ENCODE results near the gene LSS. TPM values are rescaled to one million over a fixed set of nuclear protein-coding genes. Genes with fewer than 3 reads are reported as not detected.

LSS gene
- polyA plus RNA-seq, 1 donor (not counting 4 experiments of a cell fraction or from before 2014, with no cell fraction given), result 105 TPM

GRCh38 chr21:46220275-46220810, 8.2 kb downstream of the LSS start:
- H3K27ac ChIP-seq (ENCODE audit: control insufficient read depth, insufficient read depth, low read length), result no peak overlapping the region
- H2AFZ ChIP-seq (ENCODE audit: control insufficient read depth, low read length), result no peak overlapping the region
- no peak for FAIRE-seq
- no peaks in the 10 kb centered on the region for H3K9me1 ChIP-seq (ENCODE audit: control insufficient read depth, extremely low read depth, insufficient read depth, low read length)
- H3K4me1 ChIP-seq (ENCODE audit: control insufficient read depth, extremely low read depth, insufficient read depth, low read length), result peaks cover 3% of the 10 kb centered on the region
- dilution Hi-C loops (cut with MboI; ENCODE audit: extremely low pct_ligation_motif_present, low sequenced_read_pairs), result no loop called here
- H3K27me3 ChIP-seq (ENCODE audit: control insufficient read depth, extremely low read depth, insufficient read depth, low read length), result no peaks in the 10 kb centered on the region
- H3K9me3 ChIP-seq (ENCODE audit: control insufficient read depth, low read depth, low read length), result no peaks in the 10 kb centered on the region
- TF ChIP-seq EZH2 (IDR thresholded peaks at IDR 0.05; ENCODE audit: low read length), result no peak
- TF ChIP-seq, protein P1, sequence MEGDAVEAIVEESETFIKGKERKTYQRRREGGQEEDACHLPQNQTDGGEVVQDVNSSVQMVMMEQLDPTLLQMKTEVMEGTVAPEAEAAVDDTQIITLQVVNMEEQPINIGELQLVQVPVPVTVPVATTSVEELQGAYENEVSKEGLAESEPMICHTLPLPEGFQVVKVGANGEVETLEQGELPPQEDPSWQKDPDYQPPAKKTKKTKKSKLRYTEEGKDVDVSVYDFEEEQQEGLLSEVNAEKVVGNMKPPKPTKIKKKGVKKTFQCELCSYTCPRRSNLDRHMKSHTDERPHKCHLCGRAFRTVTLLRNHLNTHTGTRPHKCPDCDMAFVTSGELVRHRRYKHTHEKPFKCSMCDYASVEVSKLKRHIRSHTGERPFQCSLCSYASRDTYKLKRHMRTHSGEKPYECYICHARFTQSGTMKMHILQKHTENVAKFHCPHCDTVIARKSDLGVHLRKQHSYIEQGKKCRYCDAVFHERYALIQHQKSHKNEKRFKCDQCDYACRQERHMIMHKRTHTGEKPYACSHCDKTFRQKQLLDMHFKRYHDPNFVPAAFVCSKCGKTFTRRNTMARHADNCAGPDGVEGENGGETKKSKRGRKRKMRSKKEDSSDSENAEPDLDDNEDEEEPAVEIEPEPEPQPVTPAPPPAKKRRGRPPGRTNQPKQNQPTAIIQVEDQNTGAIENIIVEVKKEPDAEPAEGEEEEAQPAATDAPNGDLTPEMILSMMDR (optimal IDR thresholded peaks at IDR 0.05 in 1 of 3, IDR thresholded peaks at IDR 0.05 in 1 of 3, conservative IDR thresholded peaks at IDR 0.05 in 1 of 3; ENCODE audit: extremely low read depth in 1 of 3, insufficient read depth in 2 of 3, low read length in 3 of 3), result no peak
- peaks cover 85% of the 10 kb centered on the region for H3K79me2 ChIP-seq (ENCODE audit: control insufficient read depth, insufficient read depth, low read length)
- DNase-seq (ENCODE audit: low read depth, low spot score), result no peak
- H3K4me2 ChIP-seq (ENCODE audit: control insufficient read depth, extremely low read depth, insufficient read depth, low read depth, low read length), result no peak overlapping the region
- peaks cover 36% of the 10 kb centered on the region for H4K20me1 ChIP-seq (ENCODE audit: control insufficient read depth, extremely low read depth, insufficient read depth, low read length)
- no peak overlapping the region for H3K4me3 ChIP-seq (ENCODE audit: control insufficient read depth in 2 of 3, extremely low read depth in 1 of 3, insufficient read depth in 2 of 3, low read depth in 1 of 3, low read length in 3 of 3)
- H3K9ac ChIP-seq (ENCODE audit: control insufficient read depth, extremely low read depth, insufficient read depth, low read length), result no peak overlapping the region
- peaks cover 50 to 51% of the 10 kb centered on the region in 2 experiments for H3K36me3 ChIP-seq (ENCODE audit: control insufficient read depth in 2 of 2, extremely low read depth in 1 of 2, insufficient read depth in 2 of 2, low read length in 2 of 2)

DNA sequence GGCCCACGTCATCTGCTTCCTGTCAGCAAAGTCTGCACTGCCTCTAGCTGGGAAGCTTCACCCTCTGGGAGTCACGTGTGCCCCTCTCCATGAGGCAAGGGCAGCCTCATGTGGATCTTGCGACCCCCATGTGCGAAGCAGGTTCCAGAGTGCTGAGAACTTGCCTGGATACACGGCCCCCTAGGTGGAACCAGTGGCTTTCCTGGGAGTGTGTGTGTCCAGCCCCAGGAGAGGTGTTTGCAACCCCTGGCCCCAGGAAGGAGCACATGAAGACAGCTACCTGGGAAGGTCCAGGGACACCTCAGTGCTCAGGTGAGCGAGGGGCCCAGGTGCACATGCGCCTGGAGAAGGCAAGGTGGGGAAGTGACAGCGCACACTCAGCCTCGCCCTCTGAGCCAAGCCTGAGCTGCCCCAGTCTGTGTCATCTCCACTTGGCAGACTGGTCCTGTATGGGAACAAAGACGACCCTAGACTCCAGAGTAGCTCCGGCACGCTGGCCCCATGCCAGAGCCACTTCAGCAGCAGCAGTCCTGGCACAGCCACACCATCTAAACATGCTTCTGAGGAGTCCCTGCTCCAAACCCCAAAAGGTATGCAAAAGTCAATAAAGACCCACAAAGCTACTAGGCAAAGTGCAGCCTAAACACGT, 8.9 kb downstream of the LSS start:
- peaks cover 35% of the 10 kb centered on the region for H4K20me1 ChIP-seq (ENCODE audit: control insufficient read depth, extremely low read depth, insufficient read depth, low read length)
- no peaks in the 10 kb centered on the region for H3K9me1 ChIP-seq (ENCODE audit: control insufficient read depth, extremely low read depth, insufficient read depth, low read length)
- no peak overlapping the region for H2AFZ ChIP-seq (ENCODE audit: control insufficient read depth, low read length)
- no peak overlapping the region for H3K9ac ChIP-seq (ENCODE audit: control insufficient read depth, extremely low read depth, insufficient read depth, low read length)
- no peak overlapping the region for H3K27ac ChIP-seq (ENCODE audit: control insufficient read depth, insufficient read depth, low read length)
- no peak overlapping the region for H3K4me2 ChIP-seq (ENCODE audit: control insufficient read depth, extremely low read depth, insufficient read depth, low read depth, low read length)
- H3K9me3 ChIP-seq (ENCODE audit: control insufficient read depth, low read depth, low read length), result no peaks in the 10 kb centered on the region
- TF ChIP-seq, protein P1 (optimal IDR thresholded peaks at IDR 0.05 in 1 of 3, IDR thresholded peaks at IDR 0.05 in 1 of 3, conservative IDR thresholded peaks at IDR 0.05 in 1 of 3; ENCODE audit: extremely low read depth in 1 of 3, insufficient read depth in 2 of 3, low read length in 3 of 3), result no peak
- TF ChIP-seq EZH2 (IDR thresholded peaks at IDR 0.05; ENCODE audit: low read length), result no peak
- peaks cover 51 to 53% of the 10 kb centered on the region in 2 experiments for H3K36me3 ChIP-seq (ENCODE audit: control insufficient read depth in 2 of 2, extremely low read depth in 1 of 2, insufficient read depth in 2 of 2, low read length in 2 of 2)
- FAIRE-seq, result no peak
- DNase-seq (ENCODE audit: low read depth, low spot score), result no peak
- dilution Hi-C loops (cut with MboI; ENCODE audit: extremely low pct_ligation_motif_present, low sequenced_read_pairs), result no loop called here
- H3K4me3 ChIP-seq (ENCODE audit: control insufficient read depth in 2 of 3, extremely low read depth in 1 of 3, insufficient read depth in 2 of 3, low read depth in 1 of 3, low read length in 3 of 3), result no peak overlapping the region
- H3K27me3 ChIP-seq (ENCODE audit: control insufficient read depth, extremely low read depth, insufficient read depth, low read length), result no peaks in the 10 kb centered on the region
- H3K79me2 ChIP-seq (ENCODE audit: control insufficient read depth, insufficient read depth, low read length), result peaks cover 79% of the 10 kb centered on the region
- peaks cover 3% of the 10 kb centered on the region for H3K4me1 ChIP-seq (ENCODE audit: control insufficient read depth, extremely low read depth, insufficient read depth, low read length)
